HUES48 (cell line): ENCODE results near the gene NAA40.

ENCODE experiments used
- H3K27ac ChIP-seq: one replicate; pipeline ENCODE4 v1.7.0; 2013; ENCODE audit warnings: low read depth, low read length, inconsistent platforms
- H3K27me3 ChIP-seq: 2 replicates; pipeline ENCODE4 v1.6.1; 2013; ENCODE audit warnings: mild to moderate bottlenecking, low read length; ENCODE audit not compliant: control insufficient read depth, insufficient read depth
- H3K36me3 ChIP-seq: 2 replicates; pipeline ENCODE4 v1.6.1; 2013; ENCODE audit warnings: low read length; ENCODE audit not compliant: control insufficient read depth, insufficient read depth
- H3K4me1 ChIP-seq: 2 replicates; pipeline ENCODE4 v1.6.1; 2013; ENCODE audit warnings: mild to moderate bottlenecking, low read length; ENCODE audit not compliant: control insufficient read depth, insufficient read depth
- H3K4me3 ChIP-seq: 2 replicates; pipeline ENCODE4 v1.5.1; 2013; ENCODE audit warnings: mild to moderate bottlenecking, low read depth, low read length
- H3K9ac ChIP-seq: 2 replicates; pipeline ENCODE4 v1.6.1; 2013; ENCODE audit warnings: mild to moderate bottlenecking, low read depth, low read length, moderate library complexity
- H3K9me3 ChIP-seq: 2 replicates; pipeline ENCODE4 v1.6.1; 2013; ENCODE audit warnings: low read length; ENCODE audit not compliant: control insufficient read depth, insufficient read depth

NAA40 gene

DNA sequence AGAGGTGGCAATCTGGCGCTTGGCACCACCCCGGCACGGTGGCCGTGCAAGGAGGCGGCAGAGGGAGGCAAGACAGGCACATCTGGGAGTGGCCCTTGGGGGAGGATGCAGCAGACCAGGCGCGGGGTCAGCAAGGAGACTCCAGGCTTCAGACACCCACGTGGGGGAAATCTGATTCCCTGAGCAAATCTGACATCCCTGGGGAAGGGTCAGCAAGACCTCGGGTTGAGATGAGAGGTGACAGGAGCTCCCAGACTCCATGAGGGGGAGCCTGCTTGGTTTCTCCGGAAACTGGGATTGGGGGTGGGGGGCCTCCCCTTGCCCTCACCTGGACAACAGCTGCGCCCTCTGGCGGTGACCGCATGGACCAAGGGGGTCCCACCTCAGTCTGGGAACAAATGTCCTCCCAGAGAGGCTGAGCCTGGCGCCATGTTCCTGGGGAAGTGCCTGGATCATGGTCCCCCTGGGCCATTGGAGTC, 17.8 kb upstream of the NAA40 start:
- H3K9ac ChIP-seq: no peak overlapping the region
- peak overlapping the region; percentile 65 for H3K4me3 ChIP-seq
- no peaks in the 10 kb centered on the region for H3K9me3 ChIP-seq
- no peaks in the 10 kb centered on the region for H3K36me3 ChIP-seq
- H3K4me1 ChIP-seq: peaks cover 27% of the 10 kb centered on the region
- peak overlapping the region; percentile 99 for H3K27ac ChIP-seq
- 0 out of 2 replicates have a peak, but pooled peaks cover 3% of the 10 kb centered on the region for H3K27me3 ChIP-seq

DNA sequence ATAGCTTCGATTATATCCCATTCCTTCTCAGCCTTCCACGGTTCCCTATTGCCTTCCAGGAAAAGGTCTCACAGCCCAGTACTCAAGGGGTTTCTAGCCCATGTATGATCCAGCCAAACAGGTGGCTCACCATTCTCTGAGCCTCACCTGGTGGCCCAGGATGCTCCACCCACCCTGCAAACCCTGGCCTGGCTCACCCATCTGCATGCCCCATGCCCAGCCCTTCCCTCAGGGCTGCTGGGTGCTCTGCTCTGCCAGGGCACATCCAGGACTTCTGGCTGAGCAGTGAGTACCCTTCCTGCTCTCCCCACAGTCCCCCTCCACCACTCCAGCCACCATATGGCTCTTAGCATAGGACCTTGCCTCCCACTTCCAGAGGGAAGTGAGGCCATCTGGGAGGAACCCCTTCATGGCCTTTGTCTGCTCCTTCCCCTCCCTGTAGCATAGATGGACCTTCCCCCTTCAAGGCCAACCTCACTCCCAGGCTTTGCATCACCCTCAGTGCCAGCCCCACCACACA, 16.1 kb upstream of the NAA40 start:
- Histone ChIP-seq H3K4me1 (peaks cover 25% of the 10 kb centered on the region), H3K27ac (no peak overlapping the region), H3K9ac (no peak overlapping the region), H3K9me3 (no peaks in the 10 kb centered on the region), H3K36me3 (no peaks in the 10 kb centered on the region), H3K27me3 (0 out of 2 replicates have a peak, but pooled peaks cover 3% of the 10 kb centered on the region), H3K4me3 (no peak overlapping the region)

DNA sequence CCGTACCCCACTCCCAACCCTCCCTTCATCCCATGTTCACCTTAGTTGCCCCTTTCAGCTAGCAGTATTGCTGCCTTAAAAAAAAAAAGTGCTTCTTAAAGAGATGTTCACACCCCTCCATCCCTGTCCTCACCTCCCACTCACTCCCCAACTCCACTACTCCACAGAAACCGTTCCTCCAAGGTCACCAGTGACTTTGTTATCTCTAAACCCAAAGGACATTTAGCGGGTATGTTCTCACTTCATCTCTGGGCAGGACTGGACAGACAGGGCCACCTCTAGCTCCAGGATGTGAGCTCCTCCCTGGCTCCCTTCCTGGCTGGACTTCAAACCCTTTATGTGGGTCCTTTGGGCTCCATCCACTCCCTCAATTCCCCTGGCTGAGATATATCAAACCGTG, 15.5 kb upstream of the NAA40 start:
- no peak overlapping the region for H3K9ac ChIP-seq
- no peaks in the 10 kb centered on the region for H3K36me3 ChIP-seq
- peaks cover 22% of the 10 kb centered on the region for H3K4me1 ChIP-seq
- H3K27ac ChIP-seq: no peak overlapping the region
- no peak overlapping the region for H3K4me3 ChIP-seq
- H3K27me3 ChIP-seq: peaks cover 9% of the 10 kb centered on the region
- no peaks in the 10 kb centered on the region for H3K9me3 ChIP-seq

DNA sequence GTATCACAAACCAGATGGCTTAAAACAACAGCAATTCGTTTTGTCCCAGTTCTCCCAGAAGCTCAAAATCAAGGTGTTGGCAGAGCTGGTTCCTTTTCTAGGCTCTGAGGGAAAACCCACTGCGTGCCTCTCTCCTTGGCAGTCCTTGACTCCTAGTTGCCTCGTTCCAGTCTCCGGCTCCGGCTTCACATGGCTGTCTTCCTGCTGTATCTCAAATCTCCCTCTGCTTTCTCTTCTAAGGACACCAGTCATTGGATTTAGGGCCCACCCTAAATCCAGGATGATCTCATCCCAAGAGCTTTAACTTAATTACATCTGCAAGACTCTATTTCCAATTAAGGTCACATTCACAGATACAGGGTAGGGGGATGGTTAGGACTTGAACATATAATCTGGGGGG, 9.2 kb upstream of the NAA40 start:
- no peaks in the 10 kb centered on the region for H3K9me3 ChIP-seq
- H3K27ac ChIP-seq: no peak overlapping the region
- H3K9ac ChIP-seq: no peak overlapping the region
- H3K27me3 ChIP-seq: peaks cover 9% of the 10 kb centered on the region
- H3K36me3 ChIP-seq: no peaks in the 10 kb centered on the region
- no peak overlapping the region for H3K4me3 ChIP-seq
- no peaks in the 10 kb centered on the region for H3K4me1 ChIP-seq

DNA sequence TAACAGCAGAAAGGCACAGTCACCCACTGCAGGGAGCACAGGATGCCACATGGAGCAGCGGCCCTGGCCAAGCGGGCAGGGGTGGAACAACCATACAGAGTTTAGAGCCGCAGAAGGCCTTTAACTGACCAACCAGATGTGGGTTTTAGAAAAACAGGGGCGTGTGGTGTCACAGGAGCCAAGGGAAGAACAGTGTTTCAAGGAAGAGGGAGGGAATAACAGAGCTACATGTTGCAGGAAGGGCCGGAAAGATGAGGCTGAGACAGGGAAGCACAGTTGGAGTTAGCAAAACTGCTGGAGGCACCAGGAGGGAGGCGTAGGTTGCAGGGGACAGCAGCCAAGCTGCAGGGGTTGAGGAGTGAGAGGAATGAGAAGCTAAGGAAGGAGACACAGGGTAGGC, 7.8 kb upstream of the NAA40 start:
- H3K9me3 ChIP-seq: no peaks in the 10 kb centered on the region
- H3K27ac ChIP-seq: no peak overlapping the region
- H3K4me3 ChIP-seq: no peak overlapping the region
- no peaks in the 10 kb centered on the region for H3K4me1 ChIP-seq
- no peak overlapping the region for H3K9ac ChIP-seq
- no peaks in the 10 kb centered on the region for H3K36me3 ChIP-seq
- H3K27me3 ChIP-seq: peaks cover 9% of the 10 kb centered on the region

DNA sequence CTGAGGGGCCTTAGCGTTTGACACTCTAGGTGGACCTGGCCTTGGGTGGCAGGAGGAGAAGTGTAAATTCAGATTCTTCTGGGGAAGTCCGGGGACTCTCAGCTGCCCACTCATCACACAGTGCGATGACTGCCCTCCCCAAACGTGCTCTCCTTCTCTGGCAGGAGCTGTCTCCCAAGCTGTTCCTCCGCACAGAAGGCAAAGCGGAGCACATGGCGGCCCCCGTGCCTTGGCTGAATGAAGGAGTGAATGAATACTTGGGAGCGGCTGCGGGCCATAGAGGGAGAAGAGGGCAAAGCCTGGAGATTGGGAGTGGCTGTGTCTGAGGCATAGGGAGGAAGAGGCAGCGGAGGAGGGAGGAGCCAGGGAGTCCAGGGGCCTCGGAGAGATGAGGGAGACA, 6.9 kb upstream of the NAA40 start:
- Histone ChIP-seq H3K27ac (no peak overlapping the region), H3K9me3 (no peaks in the 10 kb centered on the region), H3K9ac (no peak overlapping the region), H3K4me1 (no peaks in the 10 kb centered on the region), H3K4me3 (no peak overlapping the region), H3K27me3 (peaks cover 9% of the 10 kb centered on the region), H3K36me3 (no peaks in the 10 kb centered on the region)

DNA sequence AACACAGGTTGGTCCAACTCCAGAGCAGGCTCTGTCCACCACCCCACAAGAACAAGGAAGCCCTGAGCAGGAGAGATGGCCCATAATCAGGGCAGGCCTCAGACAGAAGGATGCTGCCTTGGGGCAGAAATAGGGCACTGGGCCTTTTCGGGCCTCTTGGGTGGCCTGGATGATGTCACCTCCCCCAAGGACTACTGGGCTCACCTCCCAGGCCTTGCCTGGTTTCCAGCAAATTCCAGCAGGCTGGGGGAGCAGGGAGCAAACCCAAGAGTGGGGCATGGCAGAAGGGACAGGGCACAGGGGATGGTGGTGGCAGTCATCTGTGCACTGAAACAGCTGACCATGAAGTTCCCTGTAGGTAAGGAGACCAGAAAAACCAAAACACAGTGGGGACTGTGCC, 5.3 kb upstream of the NAA40 start:
- Histone ChIP-seq H3K4me3 (no peak overlapping the region), H3K9ac (no peak overlapping the region), H3K36me3 (no peaks in the 10 kb centered on the region), H3K9me3 (no peaks in the 10 kb centered on the region), H3K27ac (no peak overlapping the region), H3K27me3 (peaks cover 2% of the 10 kb centered on the region), H3K4me1 (no peaks in the 10 kb centered on the region)

DNA sequence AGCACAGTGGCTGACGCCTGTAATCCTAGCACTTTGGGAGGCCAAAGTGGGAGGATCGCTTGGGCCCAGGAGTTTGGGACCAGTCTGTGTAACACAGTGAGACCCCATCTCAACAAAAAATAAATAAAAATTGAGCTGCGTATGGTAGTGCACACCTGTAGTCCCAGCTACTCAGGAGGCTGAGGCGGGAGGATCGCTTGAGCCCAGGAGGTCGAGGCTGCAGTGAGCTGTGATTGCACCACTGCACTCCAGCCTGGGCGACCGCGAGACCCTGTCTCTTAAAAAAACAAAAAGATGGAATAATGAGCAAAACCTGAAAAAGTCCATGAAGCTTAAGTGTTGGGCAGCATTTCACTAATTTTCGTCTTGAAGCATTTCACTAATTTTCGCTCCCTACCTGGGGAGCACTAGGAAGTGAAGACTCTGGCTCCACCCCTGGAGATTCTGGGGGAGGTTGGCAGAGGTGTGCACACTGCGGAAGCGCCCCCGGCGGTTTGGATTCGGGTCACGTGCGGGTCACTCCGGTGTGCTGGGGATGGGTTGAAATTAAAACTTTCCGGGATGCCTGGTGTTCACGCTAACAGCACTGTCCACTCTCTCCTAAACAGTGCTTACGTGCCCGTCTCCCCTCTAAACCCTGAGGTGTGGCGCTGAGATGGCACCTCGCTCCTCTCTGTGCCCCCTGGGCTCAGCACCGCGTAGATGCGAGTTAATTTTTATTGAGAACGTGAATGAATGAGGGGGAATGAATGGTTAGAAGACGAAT, 906 bp upstream of the NAA40 start:
- Histone ChIP-seq H3K4me1 (no peaks in the 10 kb centered on the region), H3K27ac (peak overlapping the region; percentile 89), H3K27me3 (no peaks in the 10 kb centered on the region), H3K9me3 (no peaks in the 10 kb centered on the region), H3K9ac (no peak overlapping the region), H3K36me3 (peaks cover 5% of the 10 kb centered on the region), H3K4me3 (peak overlapping the region; percentile 86)

DNA sequence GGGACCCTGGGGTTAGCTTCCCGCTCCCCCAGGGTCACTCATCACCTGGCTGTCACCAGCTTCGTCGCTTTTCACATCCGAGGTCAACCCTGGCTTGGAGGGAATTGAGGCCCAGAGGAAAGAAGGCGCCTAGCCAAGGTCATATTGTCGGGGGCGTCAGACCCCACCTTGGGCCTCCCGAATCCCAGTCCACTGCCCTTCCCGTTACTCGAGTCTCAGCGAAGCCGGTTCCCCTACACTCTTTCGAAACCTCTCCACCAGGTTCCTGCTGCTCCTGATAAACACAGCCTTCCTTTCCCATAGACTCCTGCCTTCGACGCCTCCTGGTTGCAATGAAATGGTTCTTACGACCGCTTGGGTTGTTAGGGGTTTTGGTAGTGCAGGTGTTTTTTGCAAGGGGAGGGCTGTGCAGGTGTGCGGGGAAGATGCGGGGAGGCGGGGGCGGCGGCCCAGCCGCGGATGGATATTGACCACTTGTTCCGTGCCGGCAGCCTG, 642 bp downstream of the NAA40 start:
- Histone ChIP-seq H3K4me1 (no peaks in the 10 kb centered on the region), H3K27me3 (no peaks in the 10 kb centered on the region), H3K4me3 (peak overlapping the region; percentile 83), H3K9ac (peak overlapping the region; percentile 37; the same call in 1 of the 2 replicates), H3K36me3 (peaks cover 8% of the 10 kb centered on the region), H3K27ac (peak overlapping the region; percentile 96), H3K9me3 (no peaks in the 10 kb centered on the region)

DNA sequence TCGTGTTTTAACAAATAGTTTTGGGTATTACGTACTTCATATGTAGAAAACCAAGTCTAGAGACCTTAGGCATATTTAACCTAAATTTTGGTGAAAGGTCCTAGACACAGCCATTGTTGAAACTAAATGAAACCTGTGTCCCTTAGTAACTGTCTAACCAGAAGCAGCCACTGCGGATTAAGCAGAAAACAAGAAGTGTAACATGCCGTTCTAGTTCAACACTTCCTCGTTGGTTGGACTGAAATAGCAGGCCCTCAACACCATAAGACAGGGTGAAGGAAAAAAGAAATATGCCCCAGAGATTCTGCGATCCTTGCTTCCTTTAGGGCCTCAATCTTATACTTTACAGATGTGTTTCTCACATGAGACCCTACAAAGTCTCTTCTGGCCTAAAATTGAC, 2.0 kb downstream of the NAA40 start:
- H3K9ac ChIP-seq: no peak overlapping the region
- no peaks in the 10 kb centered on the region for H3K4me1 ChIP-seq
- H3K27ac ChIP-seq: no peak overlapping the region

DNA sequence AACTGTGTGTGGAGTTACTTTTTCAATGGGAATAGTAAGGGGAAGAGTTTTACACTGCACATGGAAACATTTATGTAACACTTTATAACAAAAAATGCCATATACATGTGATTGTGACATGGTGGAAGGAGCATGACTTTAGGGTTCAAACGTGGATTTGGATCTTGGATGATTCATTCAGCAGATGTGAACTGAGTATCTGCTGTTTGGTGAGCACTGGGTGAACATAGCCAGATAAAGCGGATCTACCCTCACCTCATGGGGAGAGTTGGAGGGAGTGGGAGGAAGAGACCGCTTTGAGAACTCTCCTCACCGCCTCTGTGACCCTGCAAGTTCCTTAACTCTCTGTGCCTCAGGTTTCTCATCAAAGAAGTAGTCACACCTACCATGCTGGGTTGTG, 3.1 kb downstream of the NAA40 start:
- H3K4me1 ChIP-seq: no peaks in the 10 kb centered on the region
- no peak overlapping the region for H3K27ac ChIP-seq
- no peaks in the 10 kb centered on the region for H3K27me3 ChIP-seq
- H3K36me3 ChIP-seq: peaks cover 22% of the 10 kb centered on the region
- H3K4me3 ChIP-seq: no peak overlapping the region
- H3K9ac ChIP-seq: no peak overlapping the region
- no peaks in the 10 kb centered on the region for H3K9me3 ChIP-seq

More for the DNA sequence above, 2.0 kb downstream of the NAA40 start:
- no peak overlapping the region for H3K4me3 ChIP-seq
- H3K9me3 ChIP-seq: no peaks in the 10 kb centered on the region
- peaks cover 11% of the 10 kb centered on the region for H3K36me3 ChIP-seq
- no peaks in the 10 kb centered on the region for H3K27me3 ChIP-seq
